GM18861 (cell line): ENCODE measurements around the gene AP1M1.

Experiments used
- ATAC-seq: cut with Tn5 transposase; IDR thresholded peaks from one replicate; pipeline ENCODE4 v1.9.1; 2021; ENCODE audit not compliant: unreplicated experiment

AP1M1 gene

DNA sequence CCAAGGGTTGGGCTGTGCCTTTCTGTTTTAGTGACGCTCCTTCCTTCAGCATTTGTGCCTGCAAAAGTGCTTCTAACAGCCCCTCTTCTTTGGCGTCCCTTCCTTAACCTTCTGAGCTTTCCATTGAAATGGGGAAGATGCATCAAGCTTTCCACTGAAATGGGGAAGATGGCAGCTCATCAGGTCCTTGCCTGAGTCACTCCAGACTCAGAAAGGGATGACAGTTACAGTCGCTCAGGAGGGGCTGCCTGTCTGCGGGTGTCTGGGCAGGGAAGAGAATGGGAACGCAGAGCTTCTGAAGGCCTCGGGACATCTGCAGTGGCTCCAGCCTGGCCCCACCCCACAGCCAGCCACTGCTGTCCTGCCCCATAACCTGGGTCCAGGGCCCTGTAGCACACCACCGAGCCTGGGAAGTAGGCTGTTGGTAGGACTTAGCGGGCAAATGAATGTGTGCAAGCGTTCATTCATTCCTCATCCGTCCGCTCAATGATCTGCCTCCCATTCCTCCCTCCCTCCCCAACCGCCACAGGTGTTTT, 9.8 kb downstream of the AP1M1 start:
- ATAC-seq: no peak

- no peak for ATAC-seq
These were observed 10.5 kb downstream of the AP1M1 start for GRCh38 chr19:16208064-16208759.

DNA sequence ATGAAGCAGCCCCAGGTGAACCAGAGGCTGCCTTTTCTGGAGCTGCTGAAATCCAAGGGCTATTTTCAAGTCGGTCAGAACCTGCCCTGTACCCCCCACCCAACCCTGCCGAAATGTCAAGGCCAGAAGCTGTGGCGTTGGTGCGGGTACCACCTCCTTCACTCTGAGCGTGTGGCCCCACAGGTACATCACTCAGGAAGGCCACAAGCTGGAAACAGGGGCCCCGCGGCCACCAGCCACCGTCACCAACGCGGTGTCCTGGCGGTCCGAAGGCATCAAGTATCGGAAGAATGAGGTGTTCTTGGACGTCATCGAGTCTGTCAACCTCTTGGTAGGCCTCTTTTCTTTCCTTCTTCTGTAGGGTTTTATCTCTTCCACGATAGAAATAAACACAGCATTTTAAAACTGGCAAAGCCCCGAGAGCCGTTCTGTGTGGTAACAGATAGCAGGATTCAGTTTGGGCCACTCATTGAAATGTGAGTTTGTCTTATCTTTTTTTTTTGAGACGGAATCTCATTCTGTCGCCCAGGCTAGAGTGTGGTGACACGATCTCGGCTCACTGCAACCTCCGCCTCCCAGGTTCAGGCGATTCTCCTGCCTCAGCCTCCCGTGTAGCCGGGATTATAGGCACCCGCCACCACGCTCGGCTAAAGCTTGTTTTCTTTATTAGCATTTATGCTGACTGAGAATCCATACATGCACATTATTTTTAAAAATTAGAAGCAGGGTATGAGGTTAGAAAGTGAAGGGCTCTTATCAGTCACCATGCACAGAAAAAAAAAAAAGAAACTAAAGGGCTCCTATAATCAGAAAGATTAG, 11.3 kb downstream of the AP1M1 start:
- ATAC-seq: no peak

DNA sequence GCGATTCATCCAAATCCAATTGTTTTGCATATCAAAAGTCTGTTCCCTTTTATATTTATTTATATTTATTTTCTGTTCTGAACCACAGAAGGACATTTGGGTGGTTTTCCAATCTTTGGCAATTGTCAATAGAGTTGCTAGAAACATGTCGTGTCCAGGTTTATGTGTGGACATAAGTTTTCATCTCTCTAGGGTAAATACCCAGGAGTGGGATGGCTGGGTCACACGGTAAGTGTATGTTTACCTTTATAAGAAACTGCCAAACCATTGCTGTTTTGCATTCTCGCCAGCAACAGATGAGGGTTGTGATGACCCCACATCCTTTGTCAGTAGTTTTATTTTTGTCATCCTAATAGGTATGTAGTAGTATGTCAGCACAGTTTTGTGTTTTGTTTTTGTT, 12.5 kb downstream of the AP1M1 start:
- ATAC-seq: no peak

GRCh38 chr19:16213076-16213475, 15.4 kb downstream of the AP1M1 start:
- no peak for ATAC-seq

GRCh38 chr19:16216744-16217670, 19.3 kb downstream of the AP1M1 start:
- no peak for ATAC-seq

DNA sequence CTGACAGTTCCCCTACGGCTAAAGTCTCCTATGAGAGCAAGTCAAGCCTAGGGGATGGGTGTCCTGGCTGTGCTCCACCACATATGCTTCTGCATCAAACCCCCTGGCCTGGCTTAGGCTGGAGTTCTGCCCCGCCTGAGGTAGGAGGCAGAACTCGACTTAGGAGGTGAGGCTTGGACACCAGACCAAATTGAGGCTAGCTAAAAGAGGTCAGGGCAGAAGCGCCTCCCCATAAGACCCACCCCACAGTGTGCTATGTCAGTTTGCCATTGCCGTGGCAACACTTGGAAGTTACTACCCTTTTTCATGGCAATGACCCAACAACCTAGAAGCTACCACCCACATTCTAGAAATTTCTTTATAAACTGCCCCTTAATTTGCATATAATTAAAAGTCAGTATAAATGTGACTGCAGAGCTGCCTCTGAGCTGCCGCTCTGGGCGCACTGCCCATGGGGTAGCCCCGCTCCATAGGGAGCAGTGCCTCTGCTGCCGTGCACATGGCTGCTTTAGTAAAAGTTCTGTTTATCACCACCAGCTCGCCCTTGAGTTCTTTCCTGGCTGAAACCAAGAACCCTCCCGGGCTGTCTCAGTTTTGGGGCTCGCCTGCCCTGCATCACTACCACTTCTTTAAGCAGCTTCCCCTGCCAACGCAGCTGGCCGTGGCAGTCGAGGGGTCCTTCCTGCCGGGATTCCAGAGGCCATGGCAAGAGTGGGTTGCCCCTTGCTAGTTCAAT, 20.2 kb downstream of the AP1M1 start:
- ATAC-seq: no peak

DNA sequence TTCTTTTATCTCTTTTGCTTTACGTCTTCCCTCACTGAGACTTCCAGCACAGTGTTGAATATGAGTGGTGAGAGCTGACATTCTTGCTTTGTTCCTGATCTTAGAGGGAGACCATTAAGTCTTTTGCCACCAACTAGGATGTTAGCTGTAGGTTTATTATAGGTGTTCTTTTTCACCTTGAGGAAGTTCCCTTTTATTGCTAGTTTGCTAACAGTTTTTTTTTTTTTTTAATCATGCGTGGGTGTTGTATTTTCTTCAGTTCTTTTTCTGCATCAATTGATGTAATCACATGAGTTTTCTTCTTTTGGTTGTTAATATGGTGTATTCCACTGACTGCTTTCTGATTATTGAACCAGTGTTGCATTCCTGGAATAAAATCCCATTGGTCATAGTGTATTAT, 21.1 kb downstream of the AP1M1 start:
- ATAC-seq: no peak

DNA sequence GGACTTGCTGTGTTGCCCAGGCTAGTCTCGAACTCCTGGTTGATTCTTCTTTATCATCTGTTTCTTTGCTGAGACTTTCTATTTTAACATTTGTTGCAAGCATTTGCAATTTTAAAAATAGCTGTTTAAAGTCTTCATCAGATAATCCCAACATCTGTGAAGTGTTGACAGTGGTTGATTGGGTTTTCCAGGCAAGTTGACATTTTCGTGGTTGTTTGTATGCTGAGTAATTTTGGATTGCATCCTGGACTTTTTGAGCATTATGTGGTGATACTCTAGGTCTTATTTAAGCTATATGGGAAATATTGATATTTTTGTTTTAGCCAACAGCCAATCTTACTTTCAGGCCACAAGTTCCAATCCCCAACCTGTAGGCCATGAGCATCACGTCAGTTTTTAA, 25.1 kb downstream of the AP1M1 start:
- ATAC-seq: no peak

DNA sequence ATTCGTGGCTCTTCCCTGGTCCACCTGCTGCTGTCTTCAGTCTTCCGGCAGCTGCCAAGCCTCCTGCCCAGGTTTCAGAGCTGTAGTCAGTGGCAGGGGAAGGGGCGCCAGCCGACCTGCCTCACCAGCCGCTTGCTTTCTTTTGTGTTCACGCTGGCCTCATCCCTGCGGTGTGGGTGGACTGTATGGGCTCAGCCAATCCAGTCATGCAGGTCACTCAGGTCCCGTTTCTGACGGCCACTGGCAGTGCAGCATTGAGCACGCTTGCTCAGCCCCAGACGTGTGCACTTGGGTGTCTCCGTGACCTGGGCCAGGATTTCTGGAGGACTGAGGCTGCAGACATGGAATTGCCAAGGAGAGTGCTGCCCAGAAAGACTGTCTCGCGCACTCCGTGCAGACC, 26.0 kb downstream of the AP1M1 start:
- ATAC-seq: no peak

GRCh38 chr19:16224293-16225045, 26.8 kb downstream of the AP1M1 start:
- ATAC-seq: no peak

GRCh38 chr19:16225279-16226183, 27.8 kb downstream of the AP1M1 start:
- ATAC-seq: no peak

GRCh38 chr19:16226184-16226591, 28.5 kb downstream of the AP1M1 start:
- no peak for ATAC-seq

GRCh38 chr19:16226878-16227836, 29.4 kb downstream of the AP1M1 start:
- no peak for ATAC-seq

DNA sequence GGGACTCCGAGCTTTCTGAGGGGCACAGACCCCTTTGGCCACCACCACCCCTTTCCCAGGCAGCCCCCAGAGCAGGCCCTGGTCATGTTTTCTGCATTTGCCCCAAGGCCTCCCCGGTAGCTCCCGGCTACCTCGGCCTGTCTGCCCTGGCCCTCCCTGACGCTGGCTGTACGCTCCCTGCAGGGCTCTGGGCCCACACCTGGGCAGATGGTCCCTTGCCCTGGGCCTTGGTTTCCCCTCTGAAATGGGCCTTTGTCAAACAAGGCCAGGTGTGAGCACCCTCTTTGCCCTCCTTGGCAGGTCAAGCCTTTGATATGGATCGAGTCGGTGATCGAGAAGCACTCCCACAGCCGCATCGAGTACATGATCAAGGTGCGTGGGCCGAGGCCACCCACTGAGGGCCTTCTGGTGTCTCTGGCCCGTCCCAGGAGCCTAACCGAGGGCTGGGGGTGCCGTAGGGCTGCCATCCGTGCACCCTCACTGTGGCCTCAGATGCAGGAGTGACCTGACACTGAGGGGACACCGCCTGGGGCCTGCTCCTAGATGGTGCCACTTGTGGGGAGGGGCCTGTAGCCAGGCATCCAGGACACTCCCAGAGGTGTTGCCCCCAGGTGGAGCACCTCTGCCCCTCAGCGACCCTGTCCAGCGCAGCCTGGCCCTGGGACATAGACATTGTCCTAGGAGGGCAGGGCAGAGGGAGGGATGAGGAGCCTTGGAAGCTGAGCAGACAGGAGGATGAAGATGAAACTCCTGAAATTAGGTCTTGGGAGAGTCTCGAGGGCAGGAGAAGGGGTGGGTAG, 30.3 kb downstream of the AP1M1 start:
- no peak for ATAC-seq

DNA sequence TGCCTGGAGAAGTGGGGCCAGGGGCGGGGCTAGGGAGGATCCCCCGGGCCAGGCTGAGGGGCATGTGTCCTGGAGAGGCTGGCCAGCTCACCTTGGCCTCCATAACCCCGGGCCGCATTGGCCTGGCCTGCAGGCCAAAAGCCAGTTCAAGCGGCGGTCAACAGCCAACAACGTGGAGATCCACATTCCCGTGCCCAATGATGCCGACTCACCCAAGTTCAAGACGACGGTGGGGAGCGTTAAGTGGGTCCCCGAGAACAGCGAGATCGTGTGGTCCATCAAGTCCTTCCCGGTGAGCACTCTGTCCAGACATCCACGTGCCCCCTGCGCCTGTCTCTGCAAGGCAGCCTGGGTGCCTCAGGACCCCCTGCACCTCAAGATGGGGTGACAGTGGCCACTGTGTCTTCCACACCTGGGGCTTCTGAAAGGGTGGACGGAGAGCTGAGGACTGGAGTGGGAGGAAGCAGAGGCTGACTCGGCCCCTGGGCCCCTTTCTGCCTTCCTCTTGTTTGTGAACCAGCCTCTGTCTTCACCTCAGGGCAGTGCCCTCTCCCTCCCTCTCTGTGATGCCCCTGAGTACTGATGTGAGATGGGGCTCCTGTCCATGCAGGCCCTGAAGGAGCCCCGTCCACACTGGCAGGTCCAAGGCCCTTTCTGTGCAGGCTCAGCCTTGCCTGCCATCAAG, 31.1 kb downstream of the AP1M1 start:
- no peak for ATAC-seq
